HL-60 (cell line): Measurements from ENCODE around the gene GALNT17.

Experiments used
- DNase-seq, 2 experiments: peaks; one replicate each; pipeline ENCODE4 v3.0.0-alpha.2; 2010 to 2020; ENCODE audit warnings: low read depth in 1 of 2, low spot score in 1 of 2
- H3K27ac ChIP-seq: fragments of 250-450 bp; sonication (Bioruptor Pico); replicated peaks from 2 replicates; pipeline ENCODE4 v1.5.1; 2020; ENCODE audit warnings: mild to moderate bottlenecking, moderate library complexity
- H3K27me3 ChIP-seq: fragments of 250-450 bp; sonication (Bioruptor Pico); 2 replicates; pipeline ENCODE4 v1.5.1; 2021; ENCODE audit warnings: mild to moderate bottlenecking, moderate library complexity; ENCODE audit not compliant: insufficient read depth, poor library complexity, severe bottlenecking
- H3K4me3 ChIP-seq: replicated peaks from 2 replicates; pipeline ENCODE4 v1.5.1; 2011; ENCODE audit warnings: mild to moderate bottlenecking, control low read depth, low read length; ENCODE audit not compliant: insufficient read depth
- CTCF ChIP-seq: IDR thresholded peaks from one replicate; pipeline ENCODE4 v1.5.1; 2011; ENCODE audit warnings: low read length, control low read depth, inconsistent platforms; ENCODE audit not compliant: insufficient read depth
- GABPA ChIP-seq: IDR thresholded peaks from 2 replicates; pipeline ENCODE4 v1.6.1; 2012; ENCODE audit warnings: low read depth
- POLR2AphosphoS5 ChIP-seq: IDR thresholded peaks from 2 replicates; pipeline ENCODE4 v1.6.1; 2012; ENCODE audit warnings: low read depth
- SPI1 ChIP-seq: IDR thresholded peaks from 2 replicates; pipeline ENCODE4 v1.6.1; 2012; ENCODE audit warnings: low read depth, mild to moderate bottlenecking, borderline replicate concordance
- TF ChIP-seq, protein P1 (sequence below): IDR thresholded peaks from 2 replicates; pipeline ENCODE4 v1.6.1; 2012; ENCODE audit warnings: low read depth; ENCODE audit not compliant: insufficient replicate concordance

The GALNT17 gene

DNA sequence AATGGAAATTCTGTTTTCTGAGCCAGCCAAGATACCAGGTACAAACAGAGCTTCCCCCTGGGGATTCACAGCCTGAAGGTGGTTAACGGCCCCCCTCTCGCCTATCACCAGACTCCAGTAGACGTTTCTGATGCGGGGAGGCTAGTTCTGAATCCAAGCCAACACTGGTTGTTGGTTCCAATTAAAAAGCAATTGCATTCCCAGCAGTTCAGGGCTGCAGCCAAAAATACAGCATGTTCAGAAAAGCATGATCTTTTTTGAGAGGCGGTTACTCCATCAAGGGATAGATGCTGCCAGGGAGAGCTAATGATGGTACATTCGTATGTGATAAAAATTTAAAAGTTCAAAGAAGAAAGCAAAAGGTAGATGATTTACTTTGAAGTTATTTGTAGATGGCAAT is 481.0 kb downstream of the GALNT17 start:
- no peak overlapping the region for H3K4me3 ChIP-seq
- TF ChIP-seq GABPA (no peak), CTCF (no peak), POLR2AphosphoS5 (no peak), SPI1 (no peak)
- TF ChIP-seq, protein P1, sequence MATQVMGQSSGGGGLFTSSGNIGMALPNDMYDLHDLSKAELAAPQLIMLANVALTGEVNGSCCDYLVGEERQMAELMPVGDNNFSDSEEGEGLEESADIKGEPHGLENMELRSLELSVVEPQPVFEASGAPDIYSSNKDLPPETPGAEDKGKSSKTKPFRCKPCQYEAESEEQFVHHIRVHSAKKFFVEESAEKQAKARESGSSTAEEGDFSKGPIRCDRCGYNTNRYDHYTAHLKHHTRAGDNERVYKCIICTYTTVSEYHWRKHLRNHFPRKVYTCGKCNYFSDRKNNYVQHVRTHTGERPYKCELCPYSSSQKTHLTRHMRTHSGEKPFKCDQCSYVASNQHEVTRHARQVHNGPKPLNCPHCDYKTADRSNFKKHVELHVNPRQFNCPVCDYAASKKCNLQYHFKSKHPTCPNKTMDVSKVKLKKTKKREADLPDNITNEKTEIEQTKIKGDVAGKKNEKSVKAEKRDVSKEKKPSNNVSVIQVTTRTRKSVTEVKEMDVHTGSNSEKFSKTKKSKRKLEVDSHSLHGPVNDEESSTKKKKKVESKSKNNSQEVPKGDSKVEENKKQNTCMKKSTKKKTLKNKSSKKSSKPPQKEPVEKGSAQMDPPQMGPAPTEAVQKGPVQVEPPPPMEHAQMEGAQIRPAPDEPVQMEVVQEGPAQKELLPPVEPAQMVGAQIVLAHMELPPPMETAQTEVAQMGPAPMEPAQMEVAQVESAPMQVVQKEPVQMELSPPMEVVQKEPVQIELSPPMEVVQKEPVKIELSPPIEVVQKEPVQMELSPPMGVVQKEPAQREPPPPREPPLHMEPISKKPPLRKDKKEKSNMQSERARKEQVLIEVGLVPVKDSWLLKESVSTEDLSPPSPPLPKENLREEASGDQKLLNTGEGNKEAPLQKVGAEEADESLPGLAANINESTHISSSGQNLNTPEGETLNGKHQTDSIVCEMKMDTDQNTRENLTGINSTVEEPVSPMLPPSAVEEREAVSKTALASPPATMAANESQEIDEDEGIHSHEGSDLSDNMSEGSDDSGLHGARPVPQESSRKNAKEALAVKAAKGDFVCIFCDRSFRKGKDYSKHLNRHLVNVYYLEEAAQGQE = no peak
- no peaks in the 10 kb centered on the region for H3K27me3 ChIP-seq
- no peak overlapping the region for H3K27ac ChIP-seq
- DNase-seq = no peak

- no peak overlapping the region for H3K27ac ChIP-seq
- no peak for DNase-seq
These were observed 481.4 kb downstream of the GALNT17 start for GRCh38 chr7:71613313-71613712.

DNA sequence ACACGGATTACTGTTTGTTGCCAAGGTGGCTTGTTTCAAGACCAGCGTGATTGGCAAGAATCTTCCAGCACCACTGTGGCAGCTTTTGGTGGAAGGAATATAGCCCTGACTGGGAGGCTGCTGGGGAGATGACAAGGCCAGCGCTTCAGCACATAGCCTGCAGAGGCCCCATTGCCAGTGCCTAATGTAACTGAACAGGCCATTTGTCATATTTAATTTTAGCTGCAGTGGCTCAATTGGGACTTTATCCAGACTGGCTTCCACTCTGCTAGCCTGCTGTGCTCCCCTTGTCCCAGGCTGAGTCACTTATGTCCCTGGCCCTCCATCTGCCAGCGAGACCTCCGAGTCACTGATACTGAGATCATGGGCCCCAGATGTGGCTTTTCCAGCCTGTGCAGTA is 483.1 kb downstream of the GALNT17 start:
- Histone ChIP-seq H3K27me3 (no peaks in the 10 kb centered on the region), H3K27ac (no peak overlapping the region), H3K4me3 (no peak overlapping the region)
- DNase-seq = no peak
- TF ChIP-seq, protein P1 = no peak
- TF ChIP-seq SPI1 (no peak), POLR2AphosphoS5 (no peak), CTCF (no peak), GABPA (no peak)

More at GRCh38 chr7:71613313-71613712, 481.4 kb downstream of the GALNT17 start:
- H3K4me3 ChIP-seq = no peak overlapping the region
- H3K27me3 ChIP-seq = no peaks in the 10 kb centered on the region
- TF ChIP-seq GABPA (no peak), CTCF (no peak), POLR2AphosphoS5 (no peak), SPI1 (no peak)
- TF ChIP-seq, protein P1 = no peak
